Measurements from ENCODE around the gene CYP4F3. TPM values are rescaled to one million over a fixed set of nuclear protein-coding genes. Genes with fewer than 3 reads are reported as not detected.
"Not testable (repeated sequence)": the region's sequence is repeated elsewhere in the genome, so short reads cannot be mapped to it uniquely, and the experiment has no call there.

Gene CYP4F3
- total RNA-seq = under 1 TPM in 2 of 4 donors, not detected in 2; 0.06 to 0.66 TPM

DNA sequence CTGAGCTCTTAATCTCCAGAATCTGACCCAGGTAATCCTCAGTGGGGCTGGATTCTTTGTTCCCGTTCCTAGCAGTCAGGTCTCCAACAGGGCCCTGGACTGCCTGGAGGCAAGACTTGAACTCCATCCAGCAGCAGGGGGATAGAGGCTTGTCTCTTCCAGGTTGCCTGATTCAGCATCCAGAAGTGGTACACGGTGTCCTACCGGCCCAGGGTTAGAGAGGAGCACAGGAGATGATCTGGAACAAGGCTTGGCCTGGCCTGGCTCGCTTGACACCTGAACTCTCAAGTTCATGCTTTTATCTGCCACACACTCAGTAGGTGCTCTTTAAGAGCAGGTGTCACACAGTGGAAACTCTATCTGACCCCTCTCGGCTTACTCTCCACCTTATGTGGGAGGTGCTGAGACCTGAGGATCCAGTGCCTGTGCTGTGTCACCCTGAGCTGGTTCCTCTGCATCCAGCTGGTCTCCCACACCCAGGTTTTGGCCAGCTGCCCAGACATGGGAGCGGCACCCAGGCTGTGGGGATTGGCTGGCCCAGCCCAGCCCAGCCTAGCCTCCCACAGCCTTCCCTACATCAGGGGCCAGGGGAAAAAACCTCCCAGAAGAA lies at the start of gene CYP4F3:
Gene CYP4F3 (plus strand): TSS at position 604 of the 610 bp plus-strand sequence. CDS start 519 bp downstream, outside the sequence.
- Histone ChIP-seq H3K27ac (replicated peaks in 1 of 4) (no peak within 1 kb of the TSS), H3K4me3 (no peak within 1 kb of the TSS), H3K4me1 (peaks cover 0 to 10% (median 2%) of the 10 kb centered on the region in 4 donors), H3K27me3 (peaks cover 0 to 12% (median 0%) of the 10 kb centered on the region in 4 donors), H3K9me3 (no peaks in the 10 kb centered on the region), H3K36me3 (no peaks in the 10 kb centered on the region)
- 54% methylated on average over 6 of the region's 6 CpGs for WGBS
- TF ChIP-seq, protein P1, sequence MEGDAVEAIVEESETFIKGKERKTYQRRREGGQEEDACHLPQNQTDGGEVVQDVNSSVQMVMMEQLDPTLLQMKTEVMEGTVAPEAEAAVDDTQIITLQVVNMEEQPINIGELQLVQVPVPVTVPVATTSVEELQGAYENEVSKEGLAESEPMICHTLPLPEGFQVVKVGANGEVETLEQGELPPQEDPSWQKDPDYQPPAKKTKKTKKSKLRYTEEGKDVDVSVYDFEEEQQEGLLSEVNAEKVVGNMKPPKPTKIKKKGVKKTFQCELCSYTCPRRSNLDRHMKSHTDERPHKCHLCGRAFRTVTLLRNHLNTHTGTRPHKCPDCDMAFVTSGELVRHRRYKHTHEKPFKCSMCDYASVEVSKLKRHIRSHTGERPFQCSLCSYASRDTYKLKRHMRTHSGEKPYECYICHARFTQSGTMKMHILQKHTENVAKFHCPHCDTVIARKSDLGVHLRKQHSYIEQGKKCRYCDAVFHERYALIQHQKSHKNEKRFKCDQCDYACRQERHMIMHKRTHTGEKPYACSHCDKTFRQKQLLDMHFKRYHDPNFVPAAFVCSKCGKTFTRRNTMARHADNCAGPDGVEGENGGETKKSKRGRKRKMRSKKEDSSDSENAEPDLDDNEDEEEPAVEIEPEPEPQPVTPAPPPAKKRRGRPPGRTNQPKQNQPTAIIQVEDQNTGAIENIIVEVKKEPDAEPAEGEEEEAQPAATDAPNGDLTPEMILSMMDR (IDR thresholded peaks at IDR 0.05) = no peak
- no peak for TF ChIP-seq EP300 (IDR thresholded peaks at IDR 0.05)
- TF ChIP-seq POLR2AphosphoS5 (IDR thresholded peaks at IDR 0.05) = no peak
- no peak for TF ChIP-seq POLR2A (IDR thresholded peaks at IDR 0.05; ENCODE audit: low read depth)
- intact Hi-C loops (cut with DNase I) = no loop called here
- DNase-seq (ENCODE audit: extremely low spot score) = no peak

DNA sequence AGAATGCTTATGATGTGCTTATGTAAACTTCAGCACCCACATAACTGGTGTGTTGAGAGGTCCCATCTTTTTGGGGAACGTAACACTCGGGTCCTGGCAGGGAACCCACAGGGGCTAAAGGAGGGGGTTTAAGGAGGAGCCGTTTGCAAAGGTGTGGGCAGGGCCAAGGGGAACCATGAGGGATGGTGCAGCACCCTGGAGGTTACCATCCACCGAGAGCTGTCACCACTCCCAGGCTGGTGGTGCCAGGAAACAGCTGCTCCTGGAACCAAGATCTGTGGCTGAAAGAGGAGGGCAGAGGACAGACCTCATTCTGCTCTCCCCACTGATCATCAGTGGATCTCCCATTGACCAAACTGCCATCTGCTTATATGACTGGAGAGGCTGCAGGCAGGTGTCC lies 48.9 kb upstream of the CYP4F3 start:
- Histone ChIP-seq H3K4me1 (no peaks in the 10 kb centered on the region), H3K27ac (replicated peaks in 1 of 4) (no peak overlapping the region), H3K4me3 (no peak overlapping the region), H3K36me3 (no peaks in the 10 kb centered on the region), H3K9me3 (peaks cover 0 to 9% (median 4%) of the 10 kb centered on the region in 4 donors), H3K27me3 (peaks cover 0 to 41% (median 3%) of the 10 kb centered on the region in 4 donors)
- no peak for TF ChIP-seq EP300 (IDR thresholded peaks at IDR 0.05)
- TF ChIP-seq, protein P1 (IDR thresholded peaks at IDR 0.05) = no peak
- TF ChIP-seq POLR2AphosphoS5 (IDR thresholded peaks at IDR 0.05) = no peak
- no peak for TF ChIP-seq POLR2A (IDR thresholded peaks at IDR 0.05; ENCODE audit: low read depth)
- WGBS = 72% methylated on average over 3 of the region's 4 CpGs
- intact Hi-C loops (cut with DNase I) = no loop called here
- no peak for DNase-seq (ENCODE audit: extremely low spot score)

- DNase-seq (ENCODE audit: extremely low spot score); intact Hi-C loops (cut with DNase I); H3K9me3 ChIP-seq; H3K36me3 ChIP-seq; H3K27ac ChIP-seq (replicated peaks in 1 of 4); H3K4me1 ChIP-seq; H3K4me3 ChIP-seq: not testable (repeated sequence)
- H3K27me3 ChIP-seq = peaks cover 0 to 36% (median 3%) of the 10 kb centered on the region in 4 donors
- WGBS = 30% methylated on average over 5 of the region's 5 CpGs
These were observed 48.2 kb upstream of the CYP4F3 start for GRCh38 chr19:15592506-15592905.

DNA sequence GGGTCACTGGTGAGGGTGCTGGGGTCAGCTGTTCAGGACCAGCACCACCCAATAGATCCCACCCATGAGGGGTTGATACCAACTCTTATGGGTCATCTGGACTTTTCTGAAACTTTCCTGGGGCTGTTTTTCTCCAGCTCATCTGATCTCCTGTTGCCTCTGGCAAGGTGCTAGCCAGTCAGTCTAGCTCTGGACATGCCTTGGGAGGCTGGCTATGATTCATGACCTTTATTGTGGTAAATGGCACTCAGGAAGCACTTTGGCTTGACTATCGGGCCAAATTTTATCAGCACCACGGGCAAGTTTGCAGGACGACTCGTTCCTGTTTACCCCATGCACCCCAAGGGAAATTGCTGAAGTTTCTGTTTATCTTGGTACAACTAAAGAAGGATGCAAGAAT lies 46.9 kb upstream of the CYP4F3 start:
- DNase-seq (ENCODE audit: extremely low spot score); H3K36me3 ChIP-seq; H3K9me3 ChIP-seq; H3K4me1 ChIP-seq; H3K27ac ChIP-seq (replicated peaks in 1 of 4); H3K4me3 ChIP-seq; intact Hi-C loops (cut with DNase I): not testable (repeated sequence)
- WGBS = 73% methylated on average over 4 of the region's 4 CpGs
- peaks cover 0 to 33% (median 3%) of the 10 kb centered on the region in 4 donors for H3K27me3 ChIP-seq

GRCh38 chr19:15595069-15595468 lies 45.6 kb upstream of the CYP4F3 start:
- no peak overlapping the region for H3K27ac ChIP-seq (replicated peaks in 1 of 4)
- no peaks in the 10 kb centered on the region for H3K36me3 ChIP-seq
- WGBS = 49% methylated on average over 6 of the region's 6 CpGs
- peaks cover 0 to 9% (median 4%) of the 10 kb centered on the region in 4 donors for H3K9me3 ChIP-seq
- no peak for DNase-seq (ENCODE audit: extremely low spot score)
- H3K4me1 ChIP-seq = no peaks in the 10 kb centered on the region
- TF ChIP-seq, protein P1 (IDR thresholded peaks at IDR 0.05) = no peak
- TF ChIP-seq POLR2A (IDR thresholded peaks at IDR 0.05; ENCODE audit: low read depth) (no peak), POLR2AphosphoS5 (IDR thresholded peaks at IDR 0.05) (no peak), EP300 (IDR thresholded peaks at IDR 0.05) (no peak)
- peaks cover 0 to 29% (median 0%) of the 10 kb centered on the region in 4 donors for H3K27me3 ChIP-seq
- H3K4me3 ChIP-seq = no peak overlapping the region
- intact Hi-C loops (cut with DNase I) = no loop called here

GRCh38 chr19:15607978-15608925 lies 32.4 kb upstream of the CYP4F3 start:
- 91% methylated on average over 9 of the region's 27 CpGs for WGBS
- H3K4me3 ChIP-seq; H3K36me3 ChIP-seq; intact Hi-C loops (cut with DNase I); H3K4me1 ChIP-seq; DNase-seq (ENCODE audit: extremely low spot score); H3K9me3 ChIP-seq; H3K27me3 ChIP-seq; H3K27ac ChIP-seq (replicated peaks in 1 of 4): not testable (repeated sequence)

Data from esophagus muscularis mucosa (tissue), 4 donors.